Esophagus squamous epithelium (tissue), 5 donors: ENCODE results near the gene KCTD6. TPM values are rescaled to one million over a fixed set of nuclear protein-coding genes. Genes with fewer than 3 reads are reported as not detected.

ENCODE experiments used
- DNase-seq: peaks from one replicate; lab custom pipeline; 2025; lab: John Stamatoyannopoulos, UW
- H3K27ac ChIP-seq, 4 donors: fragments of 200-600 bp; sonication (generic); one replicate each; pipeline ENCODE4 v1.5.1; 2016 to 2019; ENCODE audit warnings: mild to moderate bottlenecking in 1 of 4
- H3K27me3 ChIP-seq, 4 donors: fragments of 200-600 bp; sonication (generic); 1 replicate in 3 of 4; 2 replicates in 1 of 4; pipeline versions ENCODE4 v1.5.1 to v1.6.0; 2017 to 2021; ENCODE audit warnings: antibody characterized with exemption in 1 of 4
- H3K36me3 ChIP-seq, 3 donors: fragments of 200-600 bp; sonication (generic); one replicate each; pipeline ENCODE4 v1.5.1; 2016 to 2019
- H3K4me1 ChIP-seq, 3 donors: fragments of 200-600 bp; sonication (generic); one replicate each; pipeline ENCODE4 v1.5.1; 2017 to 2019
- H3K4me3 ChIP-seq, 4 donors: fragments of 200-600 bp; sonication (generic); 1 replicate in 3 of 4; 2 replicates in 1 of 4; pipeline ENCODE4 v1.5.1; 2016 to 2019; ENCODE audit warnings: mild to moderate bottlenecking in 2 of 4, moderate library complexity in 1 of 4
- H3K9me3 ChIP-seq, 3 donors: fragments of 200-600 bp; sonication (generic); one replicate each; pipeline ENCODE4 v1.5.1; 2016 to 2019
- POLR2A ChIP-seq, 4 donors: fragments of 450-650 bp; IDR thresholded peaks; one replicate each; pipeline ENCODE4 v1.6.1; 2017; ENCODE audit warnings: antibody characterized with exemption in 4 of 4, mild to moderate bottlenecking in 4 of 4, moderate library complexity in 3 of 4
- WGBS, 2 donors: methylation state at CpG; one replicate each; pipeline ENCODE4 v1.1.5; 2018; 5-methylcytosine and 5-hydroxymethylcytosine counted together
- intact Hi-C: fragments of 100-400 bp; cut with DNase I; formaldehyde crosslinking; loops from one replicate; pipeline ENCODE4 v1.15.0; 2022
- total RNA-seq, 4 donors: library from RNA; depleted of rRNA; stranded (reverse); fragments of >200 nt; gene quantifications; one replicate each; pipeline ENCODE4 v1.1.0, GENCODE V29; 2016
- TF ChIP-seq, protein P1 (sequence below), 6 experiments: fragments of 450-650 bp in 4 of 6; fragments of 200-600 bp in 2 of 6; sonication (generic) in 2 of 6; IDR thresholded peaks; one replicate each; pipeline ENCODE4 v1.5.1; 2016 to 2019; ENCODE audit warnings: antibody characterized with exemption in 6 of 6, mild to moderate bottlenecking in 4 of 6, moderate library complexity in 4 of 6
- donor health status: DM: yes; HTN: yes; CAD: no.

KCTD6 gene
- total RNA-seq, 4 donors from 2014 or later, result 8.3 to 24.6 (median 16.2) TPM

GRCh38 chr3:58551636-58552180 lies 59.8 kb downstream of the KCTD6 start:
- intact Hi-C loops, result no loop called here
- Histone ChIP-seq H3K9me3 (peaks cover 0 to 7% (median 0%) of the 10 kb centered on the region in 3 donors), H3K27me3 (no peaks in the 10 kb centered on the region), H3K4me1 (peaks cover 0 to 2% (median 0%) of the 10 kb centered on the region in 3 donors), H3K4me3 (no peak overlapping the region), H3K27ac (no peak overlapping the region), H3K36me3 (no peaks in the 10 kb centered on the region)
- no peak for DNase-seq
- WGBS, 2 donors, result 43 to 56% methylated on average over 4 of the region's 4 CpGs
- TF ChIP-seq, protein P1, sequence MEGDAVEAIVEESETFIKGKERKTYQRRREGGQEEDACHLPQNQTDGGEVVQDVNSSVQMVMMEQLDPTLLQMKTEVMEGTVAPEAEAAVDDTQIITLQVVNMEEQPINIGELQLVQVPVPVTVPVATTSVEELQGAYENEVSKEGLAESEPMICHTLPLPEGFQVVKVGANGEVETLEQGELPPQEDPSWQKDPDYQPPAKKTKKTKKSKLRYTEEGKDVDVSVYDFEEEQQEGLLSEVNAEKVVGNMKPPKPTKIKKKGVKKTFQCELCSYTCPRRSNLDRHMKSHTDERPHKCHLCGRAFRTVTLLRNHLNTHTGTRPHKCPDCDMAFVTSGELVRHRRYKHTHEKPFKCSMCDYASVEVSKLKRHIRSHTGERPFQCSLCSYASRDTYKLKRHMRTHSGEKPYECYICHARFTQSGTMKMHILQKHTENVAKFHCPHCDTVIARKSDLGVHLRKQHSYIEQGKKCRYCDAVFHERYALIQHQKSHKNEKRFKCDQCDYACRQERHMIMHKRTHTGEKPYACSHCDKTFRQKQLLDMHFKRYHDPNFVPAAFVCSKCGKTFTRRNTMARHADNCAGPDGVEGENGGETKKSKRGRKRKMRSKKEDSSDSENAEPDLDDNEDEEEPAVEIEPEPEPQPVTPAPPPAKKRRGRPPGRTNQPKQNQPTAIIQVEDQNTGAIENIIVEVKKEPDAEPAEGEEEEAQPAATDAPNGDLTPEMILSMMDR (IDR thresholded peaks at IDR 0.05), result no peak
- no peak for TF ChIP-seq POLR2A (IDR thresholded peaks at IDR 0.05)

Other genes with a start within 250 kb of the KCTD6 start
- gene RPP14, start 185.9 kb upstream of the KCTD6 start, total RNA-seq, result 10 to 100 TPM in 3 of 4 donors, 1 to 10 TPM in 1; 8.1 to 15.5 (median 11.1) TPM
- 10 to 100 TPM in 1 of 4 donors, 1 to 10 TPM in 3; 4.5 to 10.1 (median 5.2) TPM for gene HTD2, start 185.6 kb upstream of the KCTD6 start, total RNA-seq
- 10 to 100 TPM in 2 of 4 donors, 1 to 10 TPM in 2; 6.5 to 25.9 (median 12.2) TPM for gene PXK, start 159.2 kb upstream of the KCTD6 start, total RNA-seq
- 100 to 1,000 TPM in 1 of 4 donors, 10 to 100 TPM in 3; 52.6 to 104 (median 83.0) TPM for gene PDHB, start 58.3 kb upstream of the KCTD6 start, total RNA-seq
- gene ACOX2, start 45.1 kb downstream of the KCTD6 start, total RNA-seq, result 10 to 100 TPM in 2 of 4 donors, 1 to 10 TPM in 2; 5.3 to 14.1 (median 10.0) TPM
- 10 to 100 TPM in 2 of 4 donors, 1 to 10 TPM in 2; 3.9 to 78.6 (median 10.8) TPM for gene FAM107A, start 85.3 kb downstream of the KCTD6 start, total RNA-seq
- 100 to 1,000 TPM in 3 of 4 donors, 10 to 100 TPM in 1; 84.3 to 214 (median 128) TPM for gene FAM3D, start 174.7 kb downstream of the KCTD6 start, total RNA-seq